AG04450 (cell line): ENCODE results near the gene LTBP2. TPM values are rescaled to one million over a fixed set of nuclear protein-coding genes. Genes with fewer than 3 reads are reported as not detected.

Experiments
- CTCF ChIA-PET: fragments of 300-600, 350-600 bp; formaldehyde crosslinking; extraction: SDS; loops from one replicate; lab custom pipeline; 2022; ENCODE audit warnings: antibody characterized with exemption, inconsistent platforms; lab: Charles Lee
- POLR2A ChIA-PET: fragments of 350-600 bp; formaldehyde crosslinking; extraction: SDS; loops from one replicate; lab custom pipeline; 2021; ENCODE audit warnings: antibody characterized with exemption, inconsistent platforms; lab: Yijun Ruan, JAX
- DNase-seq: peaks from one replicate; pipeline ENCODE4 v3.0.0-alpha.2; 2011; ENCODE audit warnings: low read depth, low spot score
- H3K27ac ChIP-seq: one replicate; pipeline ENCODE4 v1.5.1; 2012; ENCODE audit warnings: low read depth, low read length, control low read depth
- H3K27me3 ChIP-seq: one replicate; pipeline ENCODE4 v1.6.0; 2012; ENCODE audit warnings: low read length; ENCODE audit not compliant: control insufficient read depth, insufficient read depth
- H3K4me3 ChIP-seq: 2 replicates; pipeline ENCODE4 v1.5.1; 2011; ENCODE audit warnings: mild to moderate bottlenecking, low read depth, low read length, control low read depth
- H3K9me3 ChIP-seq: 2 replicates; pipeline ENCODE4 v1.5.1; 2012; ENCODE audit warnings: low read length; ENCODE audit not compliant: control insufficient read depth, insufficient read depth
- polyA plus RNA-seq: library from polyadenylated mRNA; depleted of rRNA; stranded (reverse); fragments of >200 nt; gene quantifications from 2 replicates; pipeline ENCODE4 v1.2.3, GENCODE V29; 2011
- TF ChIP-seq, protein P1 (sequence below): IDR thresholded peaks from 2 replicates; pipeline ENCODE4 v1.5.1; 2011; ENCODE audit warnings: low read depth, low read length, control low read depth, inconsistent platforms

Gene LTBP2
- polyA plus RNA-seq, 1 experiment, result 44.3 TPM

DNA sequence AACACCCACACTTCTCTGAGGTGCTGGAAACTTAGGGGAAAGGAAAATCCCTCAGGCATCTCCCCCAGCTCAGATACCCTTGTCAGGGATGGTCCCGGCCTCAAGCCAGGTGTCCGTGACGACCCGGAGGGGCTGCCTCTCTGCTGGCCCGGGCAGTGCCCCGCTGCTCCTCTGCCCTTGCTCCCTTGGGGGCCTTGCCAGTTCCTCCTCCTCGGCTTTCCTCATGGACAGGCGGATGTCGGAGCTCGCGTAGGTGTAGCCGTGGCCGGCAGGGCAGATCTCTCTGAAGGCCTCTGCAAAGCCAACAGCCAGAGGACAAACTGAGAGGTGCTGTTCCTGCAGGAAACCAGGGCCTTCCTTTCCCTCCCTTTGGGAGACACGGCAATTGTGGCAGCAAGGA lies 83.6 kb downstream of the LTBP2 start:
- TF ChIP-seq, protein P1, sequence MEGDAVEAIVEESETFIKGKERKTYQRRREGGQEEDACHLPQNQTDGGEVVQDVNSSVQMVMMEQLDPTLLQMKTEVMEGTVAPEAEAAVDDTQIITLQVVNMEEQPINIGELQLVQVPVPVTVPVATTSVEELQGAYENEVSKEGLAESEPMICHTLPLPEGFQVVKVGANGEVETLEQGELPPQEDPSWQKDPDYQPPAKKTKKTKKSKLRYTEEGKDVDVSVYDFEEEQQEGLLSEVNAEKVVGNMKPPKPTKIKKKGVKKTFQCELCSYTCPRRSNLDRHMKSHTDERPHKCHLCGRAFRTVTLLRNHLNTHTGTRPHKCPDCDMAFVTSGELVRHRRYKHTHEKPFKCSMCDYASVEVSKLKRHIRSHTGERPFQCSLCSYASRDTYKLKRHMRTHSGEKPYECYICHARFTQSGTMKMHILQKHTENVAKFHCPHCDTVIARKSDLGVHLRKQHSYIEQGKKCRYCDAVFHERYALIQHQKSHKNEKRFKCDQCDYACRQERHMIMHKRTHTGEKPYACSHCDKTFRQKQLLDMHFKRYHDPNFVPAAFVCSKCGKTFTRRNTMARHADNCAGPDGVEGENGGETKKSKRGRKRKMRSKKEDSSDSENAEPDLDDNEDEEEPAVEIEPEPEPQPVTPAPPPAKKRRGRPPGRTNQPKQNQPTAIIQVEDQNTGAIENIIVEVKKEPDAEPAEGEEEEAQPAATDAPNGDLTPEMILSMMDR, result no peak
- DNase-seq, result no peak
- H3K4me3 ChIP-seq, result no peak overlapping the region
- no peak overlapping the region for H3K27ac ChIP-seq
- CTCF ChIA-PET, result no interaction called here
- POLR2A ChIA-PET, result no interaction called here
- no peaks in the 10 kb centered on the region for H3K9me3 ChIP-seq
- no peaks in the 10 kb centered on the region for H3K27me3 ChIP-seq

DNA sequence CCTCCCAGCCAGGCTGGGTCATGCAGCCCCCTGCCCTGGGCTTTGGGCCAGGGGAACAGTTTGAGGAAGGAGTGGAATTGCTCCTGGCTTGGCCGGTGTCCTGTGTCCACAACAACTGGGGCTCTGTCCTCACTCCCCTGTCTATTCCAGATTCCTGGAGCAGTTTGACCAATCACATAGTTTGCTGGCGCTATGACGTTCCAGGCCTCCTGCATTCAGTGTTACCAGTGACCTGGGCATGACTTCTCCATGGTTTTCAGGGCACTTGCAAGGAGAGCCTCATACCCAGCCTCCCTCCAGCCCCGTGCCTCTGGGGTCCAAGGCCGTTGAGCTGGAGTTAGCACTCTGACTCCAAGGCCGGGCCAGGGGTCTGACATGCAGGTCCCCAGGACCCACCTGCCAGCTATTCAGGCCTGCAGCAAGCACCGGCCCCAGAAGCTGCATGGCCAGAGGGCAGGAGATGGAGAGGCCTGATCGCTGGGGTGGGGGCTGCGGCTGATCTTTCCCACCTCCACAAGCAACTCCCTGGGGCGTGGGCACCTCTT lies 84.2 kb downstream of the LTBP2 start:
- Histone ChIP-seq H3K27ac (no peak overlapping the region), H3K4me3 (no peak overlapping the region), H3K27me3 (no peaks in the 10 kb centered on the region), H3K9me3 (no peaks in the 10 kb centered on the region)
- TF ChIP-seq, protein P1, result no peak
- DNase-seq, result no peak
- CTCF ChIA-PET, result no interaction called here
- POLR2A ChIA-PET, result no interaction called here

DNA sequence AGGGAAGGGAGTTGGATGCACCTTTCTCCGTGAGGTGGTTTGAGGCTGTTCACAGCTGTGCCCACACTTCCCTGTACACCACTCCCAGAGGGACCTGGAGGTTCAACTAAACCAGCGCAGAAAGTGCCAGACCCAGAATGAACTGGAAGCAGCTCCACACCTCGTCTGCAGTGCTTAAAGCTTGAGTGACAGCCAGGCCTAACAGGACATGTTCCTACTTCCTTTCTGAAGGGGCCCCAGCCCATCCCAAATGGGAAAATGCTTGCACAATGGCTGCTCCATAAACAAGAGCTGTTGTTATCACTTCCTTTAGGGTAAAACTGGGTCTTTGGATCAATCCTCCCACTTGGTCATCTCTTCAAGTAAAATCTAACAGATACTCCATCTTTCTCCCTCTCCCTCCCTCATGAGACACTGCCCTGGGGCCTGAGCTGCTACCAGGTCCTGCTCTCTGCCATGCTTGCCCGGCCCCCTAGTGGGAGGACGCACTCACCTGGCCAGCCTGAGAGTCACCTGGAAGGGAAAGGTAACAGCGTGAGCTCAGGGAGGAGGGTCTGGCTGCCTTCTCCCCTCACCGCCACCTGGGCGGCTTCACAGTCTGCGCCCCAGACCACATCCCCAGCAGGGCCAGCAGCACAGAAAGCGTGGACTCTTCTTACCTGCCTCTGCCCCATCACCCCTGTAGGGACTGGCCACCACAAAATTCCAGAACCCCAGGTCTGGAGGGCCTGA lies 85.0 kb downstream of the LTBP2 start:
- TF ChIP-seq, protein P1, result no peak
- no peaks in the 10 kb centered on the region for H3K27me3 ChIP-seq
- no peak overlapping the region for H3K27ac ChIP-seq
- H3K9me3 ChIP-seq, result no peaks in the 10 kb centered on the region
- DNase-seq, result no peak
- POLR2A ChIA-PET, result no interaction called here
- H3K4me3 ChIP-seq, result no peak overlapping the region
- CTCF ChIA-PET, result no interaction called here

DNA sequence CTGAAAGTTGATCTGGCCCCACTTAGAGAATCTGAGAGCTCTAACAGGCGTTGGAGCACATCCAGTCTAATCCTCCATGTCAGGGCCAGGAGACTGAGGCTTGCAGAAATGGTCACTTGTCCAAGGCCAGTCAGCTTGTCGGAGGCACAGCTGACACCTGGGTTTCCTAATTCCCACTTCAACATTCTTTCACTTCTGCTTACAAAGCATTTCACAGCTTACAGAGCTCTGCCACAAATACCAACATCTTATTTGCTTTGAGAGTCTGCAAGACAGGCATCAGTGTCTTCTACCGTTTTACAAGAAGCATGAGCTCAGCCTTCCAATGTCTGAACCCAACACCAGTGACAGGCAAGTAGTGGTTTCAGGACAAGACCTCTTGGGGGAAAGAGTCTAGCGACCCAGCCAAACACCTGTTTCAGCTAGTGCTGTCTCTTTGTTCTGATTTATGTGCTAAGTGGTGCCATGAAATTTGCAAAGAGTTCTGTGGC lies 86.6 kb downstream of the LTBP2 start:
- TF ChIP-seq, protein P1, result no peak
- no peaks in the 10 kb centered on the region for H3K9me3 ChIP-seq
- H3K27me3 ChIP-seq, result no peaks in the 10 kb centered on the region
- POLR2A ChIA-PET, result interaction anchor here (0.8 kb wide), 1 partner anchor 91 kb away, joined by 3 read pairs; no protein-coding TSS in a partner anchor
- CTCF ChIA-PET, result no interaction called here
- no peak overlapping the region for H3K27ac ChIP-seq
- DNase-seq, result no peak
- H3K4me3 ChIP-seq, result no peak overlapping the region

DNA sequence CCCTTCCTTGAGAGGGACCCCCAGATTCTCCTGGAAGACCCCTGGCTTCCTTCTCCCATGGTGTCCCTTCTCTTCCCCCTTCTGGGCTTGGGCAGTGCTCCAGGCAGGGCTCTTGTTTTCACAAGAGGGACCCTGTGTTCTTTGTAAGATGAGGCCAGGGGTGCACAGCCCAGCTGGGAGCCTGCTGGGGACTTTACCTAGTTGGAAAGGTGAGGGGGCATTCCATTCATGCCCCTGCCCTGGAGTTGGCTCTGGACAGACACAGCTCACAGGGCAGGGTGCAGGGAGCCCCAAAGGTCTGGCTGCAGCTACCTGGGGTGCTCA lies 87.3 kb downstream of the LTBP2 start:
- no peaks in the 10 kb centered on the region for H3K9me3 ChIP-seq
- ChIA-PET CTCF (interaction anchor here (0.6 to 0.7 kb wide), 2 partner anchors 88 to 269 kb away, joined by 4 to 5 read pairs; no protein-coding TSS in a partner anchor), POLR2A (interaction anchor here (0.6 to 0.8 kb wide), 2 partner anchors 90 to 238 kb away, joined by 3 to 5 read pairs; partner anchors contain the start of gene YLPM1)
- no peaks in the 10 kb centered on the region for H3K27me3 ChIP-seq
- DNase-seq, result no peak
- no peak overlapping the region for H3K4me3 ChIP-seq
- H3K27ac ChIP-seq, result peak overlapping the region; percentile 21
- TF ChIP-seq, protein P1, result no peak
